HFF-Myc (cell line): ENCODE results near the gene RASAL2.

Experiments used
- DNase-seq: peaks from one replicate; pipeline ENCODE4 v3.0.0-alpha.2; 2011; ENCODE audit warnings: low read depth; ENCODE audit errors: extremely low read depth
- H3K4me3 ChIP-seq: replicated peaks from 2 replicates; pipeline ENCODE4 v1.5.1; 2011; ENCODE audit warnings: low read depth, mild to moderate bottlenecking, control low read depth, low read length
- TF ChIP-seq, protein P1 (sequence below): IDR thresholded peaks from 2 replicates; pipeline ENCODE4 v1.5.1; 2012; ENCODE audit warnings: mild to moderate bottlenecking, low read depth, low read length, control low read depth; ENCODE audit errors: missing control alignments

Gene RASAL2

DNA sequence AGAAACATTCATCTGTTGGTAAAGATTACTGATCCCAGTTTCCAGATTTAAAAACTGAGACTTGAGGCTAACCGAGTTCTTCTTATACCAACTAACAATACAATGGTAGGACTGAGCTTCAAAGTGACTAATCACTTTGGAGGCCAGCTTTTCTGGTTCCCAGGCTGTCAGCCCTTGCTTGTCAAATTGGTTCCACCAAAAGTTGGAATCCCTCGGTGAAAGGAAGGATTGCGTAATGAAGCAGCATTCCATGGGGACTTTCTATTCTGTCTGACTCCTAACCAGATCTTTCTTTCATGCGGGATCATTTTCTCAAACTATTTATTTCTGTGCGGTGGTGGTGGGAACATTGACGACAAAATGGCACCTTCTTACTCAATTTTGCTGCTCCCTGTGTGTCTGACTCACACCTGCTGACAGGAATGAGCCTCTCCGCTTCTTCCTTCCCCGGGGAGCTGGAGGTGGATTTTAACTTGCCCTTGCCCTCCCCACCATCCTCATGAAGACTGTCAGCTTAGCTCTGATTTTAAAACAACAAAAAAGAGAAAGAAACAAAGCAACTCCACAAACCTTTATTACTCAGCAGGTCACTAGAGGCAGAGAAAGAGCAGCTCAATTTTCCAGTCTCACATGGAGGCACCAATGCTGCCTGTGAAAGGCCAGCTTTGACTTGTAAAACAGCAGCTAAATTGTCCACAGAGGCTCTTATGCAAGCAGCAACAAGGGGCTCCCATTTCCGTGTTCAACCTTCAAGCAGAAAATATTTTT lies 32.9 kb upstream of the RASAL2 start:
- no peak for DNase-seq

DNA sequence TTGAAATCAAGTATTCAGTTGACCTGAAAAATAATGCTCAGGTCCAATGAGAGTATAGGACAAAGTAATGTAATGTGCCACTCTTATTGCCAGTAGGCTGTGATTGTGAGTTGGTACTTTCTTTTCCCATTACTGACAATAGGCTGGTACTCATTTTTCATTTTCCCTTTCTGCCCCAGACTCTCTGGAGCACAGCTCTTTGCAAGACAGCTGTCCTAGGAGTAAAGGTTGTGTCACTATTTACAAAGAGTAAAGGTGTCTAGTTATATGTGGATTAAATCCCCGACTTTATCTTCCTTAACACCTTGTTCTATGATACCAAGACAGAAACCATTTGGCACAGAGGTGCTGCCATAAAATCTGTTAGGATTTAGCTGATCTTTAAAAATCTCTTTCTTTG lies 32.3 kb upstream of the RASAL2 start:
- TF ChIP-seq, protein P1, sequence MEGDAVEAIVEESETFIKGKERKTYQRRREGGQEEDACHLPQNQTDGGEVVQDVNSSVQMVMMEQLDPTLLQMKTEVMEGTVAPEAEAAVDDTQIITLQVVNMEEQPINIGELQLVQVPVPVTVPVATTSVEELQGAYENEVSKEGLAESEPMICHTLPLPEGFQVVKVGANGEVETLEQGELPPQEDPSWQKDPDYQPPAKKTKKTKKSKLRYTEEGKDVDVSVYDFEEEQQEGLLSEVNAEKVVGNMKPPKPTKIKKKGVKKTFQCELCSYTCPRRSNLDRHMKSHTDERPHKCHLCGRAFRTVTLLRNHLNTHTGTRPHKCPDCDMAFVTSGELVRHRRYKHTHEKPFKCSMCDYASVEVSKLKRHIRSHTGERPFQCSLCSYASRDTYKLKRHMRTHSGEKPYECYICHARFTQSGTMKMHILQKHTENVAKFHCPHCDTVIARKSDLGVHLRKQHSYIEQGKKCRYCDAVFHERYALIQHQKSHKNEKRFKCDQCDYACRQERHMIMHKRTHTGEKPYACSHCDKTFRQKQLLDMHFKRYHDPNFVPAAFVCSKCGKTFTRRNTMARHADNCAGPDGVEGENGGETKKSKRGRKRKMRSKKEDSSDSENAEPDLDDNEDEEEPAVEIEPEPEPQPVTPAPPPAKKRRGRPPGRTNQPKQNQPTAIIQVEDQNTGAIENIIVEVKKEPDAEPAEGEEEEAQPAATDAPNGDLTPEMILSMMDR, result no peak
- DNase-seq, result no peak
- no peak overlapping the region for H3K4me3 ChIP-seq

More for the DNA sequence above, 32.9 kb upstream of the RASAL2 start:
- no peak overlapping the region for H3K4me3 ChIP-seq
- TF ChIP-seq, protein P1, result no peak

DNA sequence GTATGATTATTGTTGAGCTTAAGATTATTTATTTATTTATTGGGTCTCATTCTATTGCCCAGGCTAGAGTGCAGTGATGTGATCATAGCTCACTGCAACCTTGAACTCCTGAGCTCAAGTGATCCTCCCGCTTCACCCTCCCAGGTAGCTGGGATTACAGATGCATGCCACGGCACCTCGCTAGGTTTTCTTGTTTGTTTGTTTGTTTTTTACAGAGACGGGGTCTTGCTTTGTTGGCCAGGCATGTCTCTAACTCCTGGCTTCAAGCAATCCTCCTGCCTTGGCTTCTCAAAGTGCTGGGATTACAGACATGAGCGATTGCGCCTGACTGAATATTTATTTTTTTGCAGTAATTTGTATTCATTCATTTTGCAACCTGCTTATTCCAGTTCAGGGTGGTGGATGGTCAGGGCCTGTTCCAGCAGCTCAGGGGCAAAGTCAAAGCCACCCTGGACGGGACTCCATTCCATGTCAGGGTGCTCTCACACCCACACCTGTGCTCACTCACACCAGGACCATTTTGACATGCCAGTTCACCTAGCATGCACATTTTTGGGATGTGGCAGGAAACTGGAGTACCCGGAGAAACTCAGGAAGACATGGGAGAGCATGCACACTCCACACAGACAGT lies 29.6 kb upstream of the RASAL2 start:
- DNase-seq, result no peak
- TF ChIP-seq, protein P1, result no peak
- H3K4me3 ChIP-seq, result no peak overlapping the region

DNA sequence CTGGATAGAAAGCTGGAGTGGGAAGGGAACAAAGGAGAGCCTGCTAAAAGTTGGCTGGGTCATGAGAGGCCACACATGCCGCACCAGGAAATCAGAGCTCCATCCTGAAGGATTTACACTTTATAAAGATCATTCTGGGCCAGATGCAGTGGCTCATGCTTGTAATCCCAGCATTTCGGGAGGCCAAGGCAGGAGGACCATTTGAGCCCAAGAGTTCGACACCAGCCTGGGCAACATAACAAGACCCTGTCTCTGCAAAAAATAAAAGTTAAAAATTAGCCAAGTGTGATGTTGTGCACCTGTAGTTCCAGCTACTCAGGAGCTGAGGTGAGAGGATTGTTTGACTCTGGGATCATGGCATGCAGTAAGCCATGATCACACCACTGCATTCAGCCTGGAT lies 28.7 kb upstream of the RASAL2 start:
- TF ChIP-seq, protein P1, result no peak
- no peak overlapping the region for H3K4me3 ChIP-seq
- DNase-seq, result no peak

DNA sequence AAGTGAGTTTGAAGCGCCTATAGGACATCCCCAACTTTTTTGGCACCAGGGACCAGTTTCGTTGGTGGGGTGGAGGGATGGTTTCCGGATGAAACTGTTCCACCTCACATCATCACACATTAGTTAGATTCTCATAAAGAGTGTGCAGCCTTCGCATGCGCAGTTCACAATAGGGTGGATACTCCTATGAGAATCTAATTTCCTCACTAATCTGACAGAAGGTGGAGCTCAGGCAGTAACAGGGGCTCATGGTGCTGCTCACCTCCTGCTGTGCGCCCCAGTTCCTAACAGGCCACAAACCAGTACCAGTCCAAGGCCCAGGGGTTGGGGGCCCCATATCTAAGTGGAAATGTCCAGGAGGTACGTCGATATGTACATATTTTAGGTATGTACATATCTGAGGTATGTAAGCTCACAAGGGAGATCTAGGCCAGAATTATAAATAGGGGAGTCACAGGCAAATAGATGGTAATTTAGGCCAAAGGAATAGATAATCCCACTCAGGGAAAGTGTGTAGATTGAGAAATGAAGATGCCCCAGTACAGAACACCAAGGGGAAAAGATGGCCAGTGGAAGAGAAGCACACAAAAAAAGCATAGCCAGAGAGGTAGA lies 27.5 kb upstream of the RASAL2 start:
- no peak overlapping the region for H3K4me3 ChIP-seq
- TF ChIP-seq, protein P1, result no peak
- no peak for DNase-seq

DNA sequence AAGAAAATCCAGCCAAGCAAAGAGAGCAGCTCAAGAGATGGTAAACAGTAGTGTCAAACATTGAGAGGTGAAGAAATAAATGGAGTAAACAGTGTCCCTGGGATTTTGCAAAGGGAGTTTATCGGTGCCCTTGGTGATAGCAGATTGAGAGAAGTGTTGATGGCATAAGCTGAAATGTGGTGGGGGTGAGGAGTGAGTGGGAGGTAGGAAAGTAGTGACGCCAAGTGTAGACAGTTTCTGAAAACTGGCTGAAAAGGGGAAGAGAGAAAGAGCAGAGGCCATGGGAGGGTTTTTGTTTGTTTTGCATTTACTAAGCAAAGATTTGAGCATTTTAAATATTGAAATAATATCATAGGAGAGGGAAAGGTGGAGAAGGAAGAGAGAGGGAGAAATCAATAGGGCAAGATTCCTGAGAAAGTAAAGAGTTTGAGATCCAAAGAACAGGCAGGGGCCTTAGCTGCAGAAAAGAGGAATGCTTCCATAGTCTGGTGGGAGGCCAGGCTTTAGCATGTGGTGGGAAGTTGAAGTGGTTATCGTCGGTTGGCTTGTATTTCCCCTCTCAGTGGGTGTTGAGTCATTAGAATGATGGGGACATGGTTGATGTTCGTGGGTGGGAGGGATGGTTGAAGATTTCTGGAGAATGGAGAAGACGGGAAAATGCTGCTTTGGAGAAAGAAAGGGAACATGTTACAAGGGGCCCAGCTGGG lies 26.8 kb upstream of the RASAL2 start:
- no peak overlapping the region for H3K4me3 ChIP-seq
- TF ChIP-seq, protein P1, result no peak
- DNase-seq, result no peak
